Lung (tissue), 12 donors: Measurements from ENCODE around the gene FRS2. TPM values are rescaled to one million over a fixed set of nuclear protein-coding genes. Genes with fewer than 3 reads are reported as not detected.

ENCODE experiments used
- ATAC-seq: fragments of 200-7000 bp; cut with Tn5 transposase; one replicate; pipeline ENCODE4 v1.9.1; 2020; ENCODE audit warnings: moderate number of reproducible peaks; ENCODE audit not compliant: insufficient read depth, low FRiP score
- DNase-seq, 3 donors: peaks; one replicate each; pipeline ENCODE4 v3.0.0-alpha.2; 2013 to 2017
- H3K27ac ChIP-seq, 2 donors: one replicate each; pipeline ENCODE4 v1.5.1; 2013; ENCODE audit warnings: mild to moderate bottlenecking in 2 of 2, moderate library complexity in 2 of 2, control low read depth in 1 of 2, inconsistent platforms in 1 of 2, low read depth in 1 of 2, low read length in 1 of 2
- H3K27me3 ChIP-seq, 3 donors: one replicate each; pipeline ENCODE4 v1.5.1; 2013; ENCODE audit warnings: low read length in 2 of 3; ENCODE audit not compliant: control insufficient read depth in 3 of 3, insufficient read depth in 3 of 3
- H3K36me3 ChIP-seq, 4 donors: one replicate each; pipeline ENCODE4 v1.5.1; 2013; ENCODE audit warnings: low read length in 4 of 4, mild to moderate bottlenecking in 1 of 4, moderate library complexity in 1 of 4; ENCODE audit not compliant: control insufficient read depth in 4 of 4, insufficient read depth in 4 of 4
- H3K4me1 ChIP-seq, 5 donors: one replicate each; pipeline ENCODE4 v1.5.1; 2013; ENCODE audit warnings: low read length in 5 of 5, mild to moderate bottlenecking in 2 of 5, moderate library complexity in 1 of 5; ENCODE audit not compliant: control insufficient read depth in 5 of 5, insufficient read depth in 5 of 5
- H3K4me3 ChIP-seq: one replicate; pipeline ENCODE4 v1.5.1; 2013; ENCODE audit warnings: mild to moderate bottlenecking, control low read depth, moderate library complexity
- H3K9ac ChIP-seq, 2 donors: one replicate each; pipeline ENCODE4 v1.5.1; 2013; ENCODE audit warnings: low read length in 2 of 2, control low read depth in 1 of 2; ENCODE audit not compliant: insufficient read depth in 1 of 2
- H3K9me3 ChIP-seq, 4 donors: one replicate each; pipeline ENCODE4 v1.5.1; 2013; ENCODE audit warnings: low read length in 3 of 4, mild to moderate bottlenecking in 1 of 4, moderate library complexity in 1 of 4; ENCODE audit not compliant: control insufficient read depth in 4 of 4, insufficient read depth in 3 of 4
- WGBS, 2 donors: extraction: QIAGEN DNeasy Blood & Tissue Kit; methylation state at CpG; one replicate each; pipeline ENCODE4 v1.1.7; 2013; 5-methylcytosine and 5-hydroxymethylcytosine counted together
- polyA plus RNA-seq, 2 donors: library from polyadenylated mRNA; stranded (reverse); fragments of 200-250 nt; gene quantifications; one replicate each; pipeline ENCODE4 v1.2.1, GENCODE V29; 2013
- total RNA-seq, 2 donors: library from RNA; depleted of rRNA in 1 of 2; stranded (reverse); fragments of >200 nt in 1 of 2; gene quantifications; one replicate each; pipeline ENCODE4 v1.2.1, GENCODE V29; 2014 to 2021
- TF ChIP-seq, protein P1 (sequence below): IDR thresholded peaks from 2 replicates; pipeline ENCODE4 v1.5.1; 2012; ENCODE audit warnings: mild to moderate bottlenecking; ENCODE audit errors: control extremely low read depth, extremely low read depth
- donor health status: control.
- donor health status: control.
- donor health status: Bipolar disorder and iron deficiency.
- donor health status: healthy.
- donor health status: DM: yes; HTN: yes; CAD: no.

The FRS2 gene
- total and polyA plus RNA-seq, 4 donors = 4.7 to 66.7 (median 20.1) TPM

DNA sequence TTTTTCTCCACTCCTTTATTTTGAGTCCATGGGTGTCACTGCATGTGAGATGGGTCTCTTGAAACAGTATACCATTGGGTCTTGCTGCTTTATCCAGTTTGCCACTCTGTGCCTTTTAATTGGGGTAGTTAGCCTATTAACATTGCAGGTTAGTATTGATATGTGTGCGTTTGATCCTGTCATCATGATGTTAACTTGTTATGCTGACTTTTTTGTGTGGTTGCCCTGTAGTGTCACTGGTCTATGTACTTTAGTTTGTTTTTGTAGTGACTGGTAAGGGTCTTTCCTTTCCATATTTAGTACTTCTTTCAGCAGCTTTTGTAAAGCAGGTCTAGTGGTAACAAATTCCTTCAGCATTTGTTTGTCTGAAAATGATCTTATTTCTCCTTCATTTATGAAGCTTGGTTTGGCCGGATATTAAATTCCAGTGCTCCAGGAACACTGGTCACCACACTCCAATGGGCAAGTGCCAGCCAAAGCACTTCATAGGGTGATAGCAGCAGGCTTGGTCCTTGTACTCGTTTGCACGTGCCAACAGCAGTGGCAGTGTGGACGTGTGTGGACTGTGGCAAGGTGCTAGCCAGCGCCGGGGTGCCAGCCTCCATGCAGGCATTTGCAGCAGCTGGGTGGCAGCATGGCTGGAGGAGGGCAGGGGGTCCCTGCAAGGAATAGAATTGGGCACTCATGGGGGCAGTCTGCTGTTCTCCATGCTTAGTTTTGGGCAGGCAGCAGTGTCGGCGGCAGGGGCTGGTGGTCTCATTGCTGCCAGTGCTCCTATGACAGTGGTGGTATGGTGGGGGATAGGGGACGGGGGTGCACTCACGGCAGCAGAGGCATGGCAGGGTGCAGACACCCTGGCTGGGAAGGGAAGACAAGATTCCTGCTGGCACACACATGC is 53.5 kb downstream of the FRS2 start:
- ATAC-seq = no peak
- H3K4me1 ChIP-seq = peaks cover 0 to 17% (median 10%) of the 10 kb centered on the region in 5 donors

DNA sequence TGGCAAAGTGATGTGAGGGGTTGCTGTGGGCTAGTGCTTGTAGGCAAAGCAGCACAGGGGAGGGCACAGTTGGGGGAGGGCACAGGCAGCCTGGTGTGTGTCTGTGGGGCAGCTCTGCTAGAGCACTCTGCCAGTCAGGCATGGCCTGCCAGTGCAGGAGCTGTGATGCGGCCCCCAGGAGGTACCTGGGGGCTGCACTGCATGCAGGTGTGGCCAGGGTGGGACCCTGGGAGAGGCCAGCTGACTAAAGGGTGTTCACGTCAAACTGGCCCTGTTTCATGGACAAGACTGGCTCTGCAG is 54.1 kb downstream of the FRS2 start:
- ATAC-seq (no peak), DNase-seq (no peak)
- 96 to 100% methylated on average over 2 of the region's 2 CpGs for WGBS, 2 donors
- Histone ChIP-seq H3K4me3 (no peak overlapping the region), H3K36me3 (no peaks in the 10 kb centered on the region), H3K9me3 (peaks cover 0 to 16% (median 0%) of the 10 kb centered on the region in 4 donors), H3K4me1 (peaks cover 0 to 23% (median 13%) of the 10 kb centered on the region in 5 donors), H3K27ac (no peak overlapping the region), H3K27me3 (no peaks in the 10 kb centered on the region), H3K9ac (no peak overlapping the region)
- TF ChIP-seq, protein P1, sequence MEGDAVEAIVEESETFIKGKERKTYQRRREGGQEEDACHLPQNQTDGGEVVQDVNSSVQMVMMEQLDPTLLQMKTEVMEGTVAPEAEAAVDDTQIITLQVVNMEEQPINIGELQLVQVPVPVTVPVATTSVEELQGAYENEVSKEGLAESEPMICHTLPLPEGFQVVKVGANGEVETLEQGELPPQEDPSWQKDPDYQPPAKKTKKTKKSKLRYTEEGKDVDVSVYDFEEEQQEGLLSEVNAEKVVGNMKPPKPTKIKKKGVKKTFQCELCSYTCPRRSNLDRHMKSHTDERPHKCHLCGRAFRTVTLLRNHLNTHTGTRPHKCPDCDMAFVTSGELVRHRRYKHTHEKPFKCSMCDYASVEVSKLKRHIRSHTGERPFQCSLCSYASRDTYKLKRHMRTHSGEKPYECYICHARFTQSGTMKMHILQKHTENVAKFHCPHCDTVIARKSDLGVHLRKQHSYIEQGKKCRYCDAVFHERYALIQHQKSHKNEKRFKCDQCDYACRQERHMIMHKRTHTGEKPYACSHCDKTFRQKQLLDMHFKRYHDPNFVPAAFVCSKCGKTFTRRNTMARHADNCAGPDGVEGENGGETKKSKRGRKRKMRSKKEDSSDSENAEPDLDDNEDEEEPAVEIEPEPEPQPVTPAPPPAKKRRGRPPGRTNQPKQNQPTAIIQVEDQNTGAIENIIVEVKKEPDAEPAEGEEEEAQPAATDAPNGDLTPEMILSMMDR = no peak

More for the DNA sequence above, 53.5 kb downstream of the FRS2 start:
- Histone ChIP-seq H3K9ac (no peak overlapping the region), H3K27ac (no peak overlapping the region), H3K9me3 (peaks cover 0 to 16% (median 0%) of the 10 kb centered on the region in 4 donors), H3K27me3 (no peaks in the 10 kb centered on the region), H3K36me3 (no peaks in the 10 kb centered on the region), H3K4me3 (no peak overlapping the region)
- WGBS, 2 donors = 93 to 97% methylated on average over 11 of the region's 11 CpGs
- TF ChIP-seq, protein P1 = no peak
- DNase-seq = no peak

DNA sequence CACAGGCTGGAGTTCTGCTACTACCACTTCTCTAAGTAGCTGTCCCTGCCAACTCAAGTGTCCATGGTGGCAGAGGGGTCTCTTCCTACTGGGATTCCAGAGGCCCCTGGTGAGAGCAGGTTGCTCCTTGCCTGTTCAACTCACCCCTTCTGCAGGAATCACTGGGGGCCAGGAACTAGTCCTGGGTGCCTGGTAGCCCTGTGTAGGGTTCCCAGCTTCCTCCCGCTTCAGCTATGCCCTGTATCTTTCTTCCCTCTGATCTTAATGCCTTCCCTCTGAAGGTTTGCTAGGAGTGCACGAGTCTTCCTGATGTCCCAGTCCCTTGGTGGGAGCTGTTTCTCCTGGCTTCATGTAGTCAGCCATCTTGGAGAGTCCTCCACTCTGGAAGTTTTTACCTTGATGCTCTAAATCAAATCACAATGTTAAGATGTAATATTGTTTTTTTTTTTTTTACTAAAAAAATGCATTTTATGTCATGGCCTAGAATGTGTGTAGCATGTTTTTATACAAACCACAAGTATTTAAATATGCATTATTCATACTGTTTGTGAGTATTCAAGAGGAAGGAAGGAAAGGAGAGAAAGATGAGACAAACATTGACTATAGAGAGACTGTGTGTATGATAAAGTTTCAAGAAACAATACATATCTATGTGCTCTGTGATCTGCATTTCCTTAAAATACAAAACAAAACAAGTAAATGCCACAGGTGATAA is 54.7 kb downstream of the FRS2 start:
- Histone ChIP-seq H3K9ac (no peak overlapping the region), H3K27me3 (no peaks in the 10 kb centered on the region), H3K4me3 (no peak overlapping the region), H3K4me1 (peaks cover 0 to 23% (median 11%) of the 10 kb centered on the region in 5 donors), H3K27ac (no peak overlapping the region), H3K36me3 (no peaks in the 10 kb centered on the region), H3K9me3 (peaks cover 0 to 16% (median 0%) of the 10 kb centered on the region in 4 donors)
- TF ChIP-seq, protein P1 = no peak
- no peak for ATAC-seq
- DNase-seq = no peak
- 91 to 100% methylated on average over 2 of the region's 2 CpGs for WGBS, 2 donors
